GM18870 (cell line): ENCODE data around the gene PDHX.

Experiments used
- ATAC-seq: cut with Tn5 transposase; IDR thresholded peaks from one replicate; pipeline ENCODE4 v1.9.1; 2021; ENCODE audit warnings: moderate library complexity; ENCODE audit not compliant: unreplicated experiment

Gene PDHX

GRCh38 chr11:34986883-34987520 is 70.6 kb downstream of the PDHX start:
- ATAC-seq, result no peak

GRCh38 chr11:34987617-34988016 is 71.2 kb downstream of the PDHX start:
- no peak for ATAC-seq

GRCh38 chr11:34988294-34989255 is 72.2 kb downstream of the PDHX start:
- ATAC-seq, result peak; percentile 73

GRCh38 chr11:34990916-34991315 is 74.5 kb downstream of the PDHX start:
- no peak for ATAC-seq

GRCh38 chr11:34994854-34995253 is 78.4 kb downstream of the PDHX start:
- no peak for ATAC-seq

GRCh38 chr11:34996958-34997357 is 80.5 kb downstream of the PDHX start:
- no peak for ATAC-seq

- no peak for ATAC-seq
Measured at GRCh38 chr11:34997952-34998528, 81.6 kb downstream of the PDHX start.

GRCh38 chr11:34999453-34999852 is 83.0 kb downstream of the PDHX start:
- ATAC-seq, result no peak

GRCh38 chr11:35003186-35003585 is 86.8 kb downstream of the PDHX start:
- ATAC-seq, result no peak

GRCh38 chr11:35003658-35004057 is 87.2 kb downstream of the PDHX start:
- ATAC-seq, result no peak

- no peak for ATAC-seq
Measured at GRCh38 chr11:35005141-35005780, 88.8 kb downstream of the PDHX start.

GRCh38 chr11:35006389-35007128 is 90.1 kb downstream of the PDHX start:
- ATAC-seq, result peak; percentile 84

GRCh38 chr11:35007277-35007676 is 90.9 kb downstream of the PDHX start:
- ATAC-seq, result peak; percentile 63

GRCh38 chr11:35009191-35009943 is 92.9 kb downstream of the PDHX start:
- ATAC-seq, result no peak

GRCh38 chr11:35009944-35010342 is 93.5 kb downstream of the PDHX start:
- ATAC-seq, result no peak

- ATAC-seq, result no peak
Measured at GRCh38 chr11:35010654-35011053, 94.2 kb downstream of the PDHX start.

GRCh38 chr11:35011389-35011788 is 95.0 kb downstream of the PDHX start:
- no peak for ATAC-seq

- ATAC-seq, result peak; percentile 9
Measured at GRCh38 chr11:35011944-35012343, 95.5 kb downstream of the PDHX start.

GRCh38 chr11:35012467-35013191 is 96.2 kb downstream of the PDHX start:
- ATAC-seq, result peak; percentile 85
